ENCODE data around the gene MEI1.

- TF ChIP-seq CTCF (IDR thresholded peaks at IDR 0.05; ENCODE audit: low read depth, low read length, missing input control) (no peak), SP1 (IDR thresholded peaks at IDR 0.05) (no peak)
- TF ChIP-seq, protein P1, sequence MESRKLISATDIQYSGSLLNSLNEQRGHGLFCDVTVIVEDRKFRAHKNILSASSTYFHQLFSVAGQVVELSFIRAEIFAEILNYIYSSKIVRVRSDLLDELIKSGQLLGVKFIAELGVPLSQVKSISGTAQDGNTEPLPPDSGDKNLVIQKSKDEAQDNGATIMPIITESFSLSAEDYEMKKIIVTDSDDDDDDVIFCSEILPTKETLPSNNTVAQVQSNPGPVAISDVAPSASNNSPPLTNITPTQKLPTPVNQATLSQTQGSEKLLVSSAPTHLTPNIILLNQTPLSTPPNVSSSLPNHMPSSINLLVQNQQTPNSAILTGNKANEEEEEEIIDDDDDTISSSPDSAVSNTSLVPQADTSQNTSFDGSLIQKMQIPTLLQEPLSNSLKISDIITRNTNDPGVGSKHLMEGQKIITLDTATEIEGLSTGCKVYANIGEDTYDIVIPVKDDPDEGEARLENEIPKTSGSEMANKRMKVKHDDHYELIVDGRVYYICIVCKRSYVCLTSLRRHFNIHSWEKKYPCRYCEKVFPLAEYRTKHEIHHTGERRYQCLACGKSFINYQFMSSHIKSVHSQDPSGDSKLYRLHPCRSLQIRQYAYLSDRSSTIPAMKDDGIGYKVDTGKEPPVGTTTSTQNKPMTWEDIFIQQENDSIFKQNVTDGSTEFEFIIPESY (IDR thresholded peaks at IDR 0.05): no peak
These were observed 132.1 kb downstream of the MEI1 start for GRCh38 chr22:41831383-41831782.

Data from liver (tissue), 3 donors.